Subcutaneous adipose tissue (tissue), 4 donors: Measurements from ENCODE around the gene KLRF1. TPM values are rescaled to one million over a fixed set of nuclear protein-coding genes. Genes with fewer than 3 reads are reported as not detected.

ENCODE experiments used
- total RNA-seq, 4 donors: library from RNA; depleted of rRNA; stranded (reverse); fragments of >200 nt; gene quantifications; one replicate each; pipeline ENCODE4 v1.1.0, GENCODE V29; 2016
- TF ChIP-seq, protein P1 (sequence below): fragments of 450-650 bp; IDR thresholded peaks from one replicate; pipeline ENCODE4 v1.5.1; 2016; ENCODE audit warnings: low read depth, mild to moderate bottlenecking, control low read depth, antibody characterized with exemption, moderate library complexity

KLRF1 gene
- total RNA-seq, 4 donors from 2014 or later, result 0.44 to 3.4 (median 0.90) TPM

GRCh38 chr12:9786726-9787717 is 40.3 kb upstream of the KLRF1 start:
- TF ChIP-seq, protein P1, sequence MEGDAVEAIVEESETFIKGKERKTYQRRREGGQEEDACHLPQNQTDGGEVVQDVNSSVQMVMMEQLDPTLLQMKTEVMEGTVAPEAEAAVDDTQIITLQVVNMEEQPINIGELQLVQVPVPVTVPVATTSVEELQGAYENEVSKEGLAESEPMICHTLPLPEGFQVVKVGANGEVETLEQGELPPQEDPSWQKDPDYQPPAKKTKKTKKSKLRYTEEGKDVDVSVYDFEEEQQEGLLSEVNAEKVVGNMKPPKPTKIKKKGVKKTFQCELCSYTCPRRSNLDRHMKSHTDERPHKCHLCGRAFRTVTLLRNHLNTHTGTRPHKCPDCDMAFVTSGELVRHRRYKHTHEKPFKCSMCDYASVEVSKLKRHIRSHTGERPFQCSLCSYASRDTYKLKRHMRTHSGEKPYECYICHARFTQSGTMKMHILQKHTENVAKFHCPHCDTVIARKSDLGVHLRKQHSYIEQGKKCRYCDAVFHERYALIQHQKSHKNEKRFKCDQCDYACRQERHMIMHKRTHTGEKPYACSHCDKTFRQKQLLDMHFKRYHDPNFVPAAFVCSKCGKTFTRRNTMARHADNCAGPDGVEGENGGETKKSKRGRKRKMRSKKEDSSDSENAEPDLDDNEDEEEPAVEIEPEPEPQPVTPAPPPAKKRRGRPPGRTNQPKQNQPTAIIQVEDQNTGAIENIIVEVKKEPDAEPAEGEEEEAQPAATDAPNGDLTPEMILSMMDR, result no peak

DNA sequence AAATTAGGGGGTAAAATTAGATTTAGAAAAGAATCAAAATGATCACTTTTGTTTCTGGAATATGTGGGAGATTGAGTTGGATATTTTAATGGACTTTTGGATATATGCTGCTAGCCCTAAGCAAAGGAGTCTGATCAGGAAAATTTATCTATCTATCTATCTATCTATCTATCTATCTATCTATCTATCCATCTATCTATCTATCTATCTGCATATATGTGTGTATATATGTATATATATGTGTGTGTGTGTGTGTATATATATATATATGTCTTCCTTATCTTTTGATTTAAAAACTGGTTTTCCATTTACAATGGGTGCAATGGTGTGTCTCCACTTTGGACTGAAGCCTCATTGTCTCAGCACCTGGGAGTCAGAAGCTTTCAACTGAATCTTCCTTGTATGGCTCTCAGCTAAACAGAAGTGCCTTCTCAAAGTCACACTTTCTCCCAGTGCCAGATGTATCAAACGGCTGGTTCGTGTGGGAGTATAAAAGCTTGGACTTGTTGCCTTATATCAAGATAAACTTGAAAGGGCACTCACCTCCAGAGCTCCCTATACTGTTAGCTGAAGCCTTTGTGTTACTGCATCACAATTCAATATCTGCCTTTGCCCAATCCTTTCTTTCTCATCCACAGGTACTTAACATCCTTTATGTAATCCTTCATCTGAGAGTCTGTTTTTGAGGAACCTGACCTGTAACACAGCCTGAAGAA is 34.9 kb upstream of the KLRF1 start:
- TF ChIP-seq, protein P1, result no peak

- TF ChIP-seq, protein P1, result no peak
These were observed 34.2 kb upstream of the KLRF1 start for GRCh38 chr12:9792961-9793617.

DNA sequence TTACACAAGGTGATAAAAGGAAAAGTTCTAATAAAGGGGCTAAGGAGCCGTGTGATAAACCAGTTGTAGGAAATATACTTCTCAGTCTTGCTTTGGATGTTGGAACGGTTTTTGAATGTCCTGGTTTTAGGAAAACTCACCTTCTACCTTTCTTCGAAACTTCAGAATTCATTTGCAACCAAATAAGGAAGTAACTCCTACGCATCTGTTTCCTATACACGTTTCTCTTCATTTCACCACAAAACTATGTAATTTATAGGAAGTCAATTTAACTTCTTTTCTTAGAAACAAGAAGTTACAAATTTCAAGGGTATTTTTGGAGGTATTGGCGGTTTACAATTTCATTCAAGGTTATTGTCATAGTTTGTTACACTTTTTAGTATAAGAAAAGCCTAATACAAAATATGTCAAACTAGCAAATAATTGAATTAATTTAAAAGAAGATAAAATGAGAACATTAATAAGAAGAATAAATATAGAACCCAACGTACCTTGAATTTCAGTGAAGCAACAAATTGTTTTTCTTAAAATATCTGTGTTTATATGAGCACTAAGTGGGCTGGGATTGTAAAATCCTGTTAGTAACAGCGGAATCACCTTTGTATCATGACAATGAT is 33.4 kb upstream of the KLRF1 start:
- TF ChIP-seq, protein P1, result no peak

- TF ChIP-seq, protein P1, result no peak
These were observed 32.7 kb upstream of the KLRF1 start for GRCh38 chr12:9794484-9795093.

GRCh38 chr12:9795945-9796344 is 31.3 kb upstream of the KLRF1 start:
- TF ChIP-seq, protein P1, result no peak
